Hypothalamus (tissue), 51 donors: ENCODE results near the gene PTPN9.
"Not testable (repeated sequence)": the region's sequence is repeated elsewhere in the genome, so short reads cannot be mapped to it uniquely, and the experiment has no call there.

Source experiments
- DNase-seq, 51 donors: peaks; one replicate each; lab custom pipeline; 2025; lab: John Stamatoyannopoulos, UW

PTPN9 gene

GRCh38 chr15:75455424-75455981, 123.6 kb downstream of the PTPN9 start:
- peak; percentile 38 to 90 (median 78) for DNase-seq

- peak in 49 of 51 donors; percentile 36 to 97 (median 88) for DNase-seq
Observed at GRCh38 chr15:75454471-75455378, 124.4 kb downstream of the PTPN9 start.

GRCh38 chr15:75453703-75454470, 125.2 kb downstream of the PTPN9 start:
- peak; percentile 82 to 99 (median 97) for DNase-seq

- DNase-seq, result peak in 31 of 51 donors; percentile 3 to 60 (median 32)
Observed at GRCh38 chr15:75452865-75453702, 126.0 kb downstream of the PTPN9 start.

GRCh38 chr15:75452364-75452864, 126.7 kb downstream of the PTPN9 start:
- DNase-seq, result peak in 47 of 51 donors; percentile 4 to 85 (median 56)

GRCh38 chr15:75451674-75452363, 127.3 kb downstream of the PTPN9 start, which contains the start of gene SIN3A:
Gene SIN3A, minus strand, starts transcription at chr15:75451690. Its CDS starts 21,315 bp downstream, at chr15:75430375.
- peak; percentile 90 to 100 (median 99) for DNase-seq

- DNase-seq, result peak in 1 of 51 donors; percentile 70
Observed at GRCh38 chr15:75451202-75451673, 127.9 kb downstream of the PTPN9 start.

- peak; percentile 50 to 99 (median 91) for DNase-seq
Observed at GRCh38 chr15:75450307-75451201, 128.6 kb downstream of the PTPN9 start.

GRCh38 chr15:75449585-75450306, 129.4 kb downstream of the PTPN9 start:
- no peak for DNase-seq

- DNase-seq, result peak in 1 of 51 donors; percentile 8
Observed at GRCh38 chr15:75448171-75448570, 130.9 kb downstream of the PTPN9 start.

GRCh38 chr15:75446151-75446550, 133.0 kb downstream of the PTPN9 start:
- no peak for DNase-seq

- not testable (repeated sequence) for DNase-seq
Observed at GRCh38 chr15:75445324-75445723, 133.8 kb downstream of the PTPN9 start.

GRCh38 chr15:75443972-75444453, 135.1 kb downstream of the PTPN9 start:
- DNase-seq, result not testable (repeated sequence)

GRCh38 chr15:75437721-75438120, 141.4 kb downstream of the PTPN9 start:
- DNase-seq, result no peak

GRCh38 chr15:75436881-75437280, 142.2 kb downstream of the PTPN9 start:
- no peak for DNase-seq

- no peak for DNase-seq
Observed at GRCh38 chr15:75431682-75432081, 147.4 kb downstream of the PTPN9 start.

GRCh38 chr15:75431270-75431669, 147.8 kb downstream of the PTPN9 start:
- DNase-seq, result no peak
